HG02678 (cell line): ENCODE results near the gene E2F8.

Experiments
- ATAC-seq: cut with Tn5 transposase; IDR thresholded peaks from one replicate; pipeline ENCODE4 v1.9.1; 2021; ENCODE audit warnings: mild to moderate bottlenecking, moderate library complexity; ENCODE audit not compliant: unreplicated experiment

The E2F8 gene

GRCh38 chr11:19252394-19253152, 11.8 kb upstream of the E2F8 start:
- no peak for ATAC-seq

GRCh38 chr11:19251577-19251976, 10.8 kb upstream of the E2F8 start:
- ATAC-seq, result no peak

GRCh38 chr11:19246816-19247215, 6.1 kb upstream of the E2F8 start:
- no peak for ATAC-seq

GRCh38 chr11:19245351-19245750, 4.6 kb upstream of the E2F8 start:
- no peak for ATAC-seq

- ATAC-seq, result no peak
Measured at GRCh38 chr11:19244621-19245020, 3.9 kb upstream of the E2F8 start.

GRCh38 chr11:19244084-19244483, 3.3 kb upstream of the E2F8 start:
- ATAC-seq, result no peak

GRCh38 chr11:19243613-19244012, 2.9 kb upstream of the E2F8 start:
- no peak for ATAC-seq

GRCh38 chr11:19243143-19243542, 2.4 kb upstream of the E2F8 start:
- no peak for ATAC-seq

GRCh38 chr11:19242179-19242932, 1.6 kb upstream of the E2F8 start:
- ATAC-seq, result no peak

- peak; percentile 30 for ATAC-seq
Measured at GRCh38 chr11:19241260-19242178, 774 bp upstream of the E2F8 start.

- ATAC-seq, result no peak
Measured at GRCh38 chr11:19239039-19239438, 1.7 kb downstream of the E2F8 start.

GRCh38 chr11:19237813-19238212, 2.9 kb downstream of the E2F8 start:
- no peak for ATAC-seq

- ATAC-seq, result no peak
Measured at GRCh38 chr11:19237381-19237780, 3.4 kb downstream of the E2F8 start.

GRCh38 chr11:19234231-19234817, 6.4 kb downstream of the E2F8 start:
- no peak for ATAC-seq

- ATAC-seq, result no peak
Measured at GRCh38 chr11:19232910-19233503, 7.7 kb downstream of the E2F8 start.

- no peak for ATAC-seq
Measured at GRCh38 chr11:19229671-19230070, 11.1 kb downstream of the E2F8 start.

- no peak for ATAC-seq
Measured at GRCh38 chr11:19228968-19229367, 11.8 kb downstream of the E2F8 start.

- ATAC-seq, result no peak
Measured at GRCh38 chr11:19226378-19227195, 14.2 kb downstream of the E2F8 start.

GRCh38 chr11:19225581-19225980, 15.2 kb downstream of the E2F8 start:
- ATAC-seq, result no peak

GRCh38 chr11:19225123-19225522, 15.6 kb downstream of the E2F8 start:
- ATAC-seq, result no peak
